Subcutaneous abdominal adipose tissue (tissue), 5 donors: ENCODE data around the gene C1orf87.

Source experiments
- H3K27ac ChIP-seq: one replicate; pipeline ENCODE4 v1.7.0; 2013; ENCODE audit warnings: low read depth, mild to moderate bottlenecking, inconsistent platforms, low read length, moderate library complexity
- H3K27me3 ChIP-seq, 5 donors: one replicate each; pipeline ENCODE4 v1.7.0; 2013; ENCODE audit warnings: low read length in 5 of 5, inconsistent platforms in 1 of 5; ENCODE audit not compliant: control insufficient read depth in 5 of 5, insufficient read depth in 4 of 5
- H3K36me3 ChIP-seq, 5 donors: one replicate each; pipeline ENCODE4 v1.7.0; 2013; ENCODE audit warnings: low read length in 5 of 5; ENCODE audit not compliant: control insufficient read depth in 5 of 5, insufficient read depth in 5 of 5
- H3K4me1 ChIP-seq, 5 donors: one replicate each; pipeline ENCODE4 v1.7.0; 2013; ENCODE audit warnings: low read length in 5 of 5, mild to moderate bottlenecking in 3 of 5, moderate library complexity in 1 of 5; ENCODE audit not compliant: control insufficient read depth in 5 of 5, insufficient read depth in 5 of 5
- H3K4me3 ChIP-seq, 5 donors: one replicate each; pipeline ENCODE4 v1.7.0; 2013; ENCODE audit warnings: low read length in 5 of 5, low read depth in 1 of 5
- H3K9ac ChIP-seq, 5 donors: one replicate each; pipeline ENCODE4 v1.7.0; 2013; ENCODE audit warnings: low read length in 5 of 5, mild to moderate bottlenecking in 4 of 5, moderate library complexity in 3 of 5
- H3K9me3 ChIP-seq, 5 donors: one replicate each; pipeline ENCODE4 v1.7.0; 2013; ENCODE audit warnings: low read length in 5 of 5; ENCODE audit not compliant: control insufficient read depth in 5 of 5
- donor health status: healthy.
- donor health status: healthy.
- donor health status: healthy.
- donor health status: healthy.
- donor health status: healthy.

C1orf87 gene

GRCh38 chr1:60036856-60037460 is 36.6 kb downstream of the C1orf87 start:
- H3K36me3 ChIP-seq: no peaks in the 10 kb centered on the region

GRCh38 chr1:60035921-60036320 is 37.6 kb downstream of the C1orf87 start:
- H3K36me3 ChIP-seq: no peaks in the 10 kb centered on the region
- H3K27ac ChIP-seq: no peak overlapping the region
- H3K27me3 ChIP-seq: no peaks in the 10 kb centered on the region
- H3K9ac ChIP-seq: no peak overlapping the region
- no peaks in the 10 kb centered on the region for H3K9me3 ChIP-seq
- H3K4me1 ChIP-seq: peaks cover 0 to 4% (median 0%) of the 10 kb centered on the region in 5 donors
- H3K4me3 ChIP-seq: no peak overlapping the region

More at GRCh38 chr1:60036856-60037460, 36.6 kb downstream of the C1orf87 start:
- no peak overlapping the region for H3K27ac ChIP-seq
- H3K4me3 ChIP-seq: no peak overlapping the region
- H3K4me1 ChIP-seq: peaks cover 0 to 4% (median 0%) of the 10 kb centered on the region in 5 donors
- no peak overlapping the region for H3K9ac ChIP-seq
- no peaks in the 10 kb centered on the region for H3K9me3 ChIP-seq
- H3K27me3 ChIP-seq: no peaks in the 10 kb centered on the region

- H3K9me3 ChIP-seq: no peaks in the 10 kb centered on the region
- no peaks in the 10 kb centered on the region for H3K36me3 ChIP-seq
- no peaks in the 10 kb centered on the region for H3K27me3 ChIP-seq
- H3K27ac ChIP-seq: no peak overlapping the region
- peaks cover 0 to 4% (median 0%) of the 10 kb centered on the region in 5 donors for H3K4me1 ChIP-seq
- H3K4me3 ChIP-seq: no peak overlapping the region
- H3K9ac ChIP-seq: no peak overlapping the region
Measured at GRCh38 chr1:60034999-60035398, 38.6 kb downstream of the C1orf87 start.

- Histone ChIP-seq H3K4me3 (no peak overlapping the region), H3K27ac (no peak overlapping the region), H3K27me3 (no peaks in the 10 kb centered on the region), H3K4me1 (peaks cover 0 to 4% (median 0%) of the 10 kb centered on the region in 5 donors), H3K9me3 (no peaks in the 10 kb centered on the region), H3K36me3 (no peaks in the 10 kb centered on the region), H3K9ac (no peak overlapping the region)
Measured at GRCh38 chr1:60033066-60033465, 40.5 kb downstream of the C1orf87 start.

GRCh38 chr1:60031146-60031545 is 42.4 kb downstream of the C1orf87 start:
- Histone ChIP-seq H3K4me3 (no peak overlapping the region), H3K36me3 (no peaks in the 10 kb centered on the region), H3K9ac (no peak overlapping the region), H3K27ac (no peak overlapping the region), H3K4me1 (peaks cover 0 to 4% (median 0%) of the 10 kb centered on the region in 5 donors), H3K27me3 (no peaks in the 10 kb centered on the region), H3K9me3 (no peaks in the 10 kb centered on the region)

GRCh38 chr1:60025552-60025951 is 48.0 kb downstream of the C1orf87 start:
- Histone ChIP-seq H3K27ac (no peak overlapping the region), H3K9ac (no peak overlapping the region), H3K36me3 (no peaks in the 10 kb centered on the region), H3K4me1 (no peaks in the 10 kb centered on the region), H3K4me3 (no peak overlapping the region), H3K9me3 (no peaks in the 10 kb centered on the region), H3K27me3 (no peaks in the 10 kb centered on the region)

GRCh38 chr1:60017508-60018205 is 55.9 kb downstream of the C1orf87 start:
- peaks cover 0 to 6% (median 4%) of the 10 kb centered on the region in 5 donors for H3K9me3 ChIP-seq
- H3K27me3 ChIP-seq: no peaks in the 10 kb centered on the region
- no peaks in the 10 kb centered on the region for H3K36me3 ChIP-seq
- H3K4me3 ChIP-seq: no peak overlapping the region
- no peak overlapping the region for H3K27ac ChIP-seq
- no peak overlapping the region for H3K9ac ChIP-seq
- no peaks in the 10 kb centered on the region for H3K4me1 ChIP-seq

- H3K9me3 ChIP-seq: no peaks in the 10 kb centered on the region
- H3K27me3 ChIP-seq: no peaks in the 10 kb centered on the region
- H3K27ac ChIP-seq: no peak overlapping the region
- H3K4me1 ChIP-seq: no peaks in the 10 kb centered on the region
- H3K9ac ChIP-seq: no peak overlapping the region
- H3K4me3 ChIP-seq: no peak overlapping the region
- H3K36me3 ChIP-seq: no peaks in the 10 kb centered on the region
Measured at GRCh38 chr1:60010690-60011089, 62.9 kb downstream of the C1orf87 start.

GRCh38 chr1:60008500-60008899 is 65.1 kb downstream of the C1orf87 start:
- no peaks in the 10 kb centered on the region for H3K4me1 ChIP-seq
- no peak overlapping the region for H3K27ac ChIP-seq
- H3K27me3 ChIP-seq: no peaks in the 10 kb centered on the region
- no peak overlapping the region for H3K9ac ChIP-seq
- H3K36me3 ChIP-seq: no peaks in the 10 kb centered on the region
- no peak overlapping the region for H3K4me3 ChIP-seq
- no peaks in the 10 kb centered on the region for H3K9me3 ChIP-seq

- H3K27me3 ChIP-seq: peaks cover 0 to 4% (median 0%) of the 10 kb centered on the region in 5 donors
- no peaks in the 10 kb centered on the region for H3K36me3 ChIP-seq
- H3K4me1 ChIP-seq: no peaks in the 10 kb centered on the region
- H3K9me3 ChIP-seq: no peaks in the 10 kb centered on the region
- H3K9ac ChIP-seq: no peak overlapping the region
- H3K4me3 ChIP-seq: no peak overlapping the region
- no peak overlapping the region for H3K27ac ChIP-seq
Measured at GRCh38 chr1:60000625-60001024, 72.9 kb downstream of the C1orf87 start.
